Esophagus muscularis mucosa (tissue), 3 donors: Measurements from ENCODE around the gene MBD2.

Experiments used
- CTCF ChIP-seq, 3 experiments: fragments of 200-600 bp in 2 of 3; fragments of 450-650 bp in 1 of 3; sonication (generic) in 2 of 3; IDR thresholded peaks; one replicate each; pipeline ENCODE4 v1.5.1; 2017 to 2019; ENCODE audit warnings: antibody characterized with exemption in 3 of 3, mild to moderate bottlenecking in 2 of 3, moderate library complexity in 1 of 3
- POLR2A ChIP-seq: fragments of 450-650 bp; IDR thresholded peaks from one replicate; pipeline ENCODE4 v1.6.1; 2017; ENCODE audit warnings: antibody characterized with exemption, moderate library complexity, mild to moderate bottlenecking, low read depth
- POLR2AphosphoS5 ChIP-seq, 2 donors: sonication (generic); formaldehyde crosslinking; IDR thresholded peaks; one replicate each; pipeline ENCODE4 v1.6.1; 2017; ENCODE audit warnings: antibody characterized with exemption in 2 of 2

- TF ChIP-seq CTCF (IDR thresholded peaks at IDR 0.05) (no peak), POLR2AphosphoS5 (IDR thresholded peaks at IDR 0.05) (no peak), POLR2A (no peak)
These were observed 89.3 kb downstream of the MBD2 start for GRCh38 chr18:54135216-54135615.
